Measurements from ENCODE around the gene TSHZ2. TPM values are rescaled to one million over a fixed set of nuclear protein-coding genes. Genes with fewer than 3 reads are reported as not detected.

The TSHZ2 gene
- total and polyA plus RNA-seq, 9 of the 15 experiments (the other 6 are each of a cell fraction or from before 2014, with no cell fraction given): 0.03 to 0.20 (median 0.05) TPM; not detected in 4

- no peak for TF ChIP-seq ZNF518B (CRISPR knock-in tag; IDR thresholded peaks at IDR 0.05)
- TF ChIP-seq ARID3A (IDR thresholded peaks at IDR 0.05; ENCODE audit: borderline replicate concordance, low read depth, low read length): no peak
- TF ChIP-seq SPI1 (IDR thresholded peaks at IDR 0.05; ENCODE audit: borderline replicate concordance, low read depth, low read length): peak; percentile 88; the same call in 1 of the 2 replicates
- no peak for TF ChIP-seq PATZ1 (CRISPR knock-in tag; IDR thresholded peaks at IDR 0.05; ENCODE audit: borderline replicate concordance)
- TF ChIP-seq ZBTB40 (IDR thresholded peaks at IDR 0.05): no peak
- TF ChIP-seq ZBTB40 (CRISPR knock-in tag; IDR thresholded peaks at IDR 0.05): no peak
- no peak for TF ChIP-seq POLR2AphosphoS2 (IDR thresholded peaks at IDR 0.05; ENCODE audit: low read length)
- TF ChIP-seq C11orf30 (IDR thresholded peaks at IDR 0.05; ENCODE audit: low read depth): peak; percentile 86
- no peak for TF ChIP-seq SIN3A (IDR thresholded peaks at IDR 0.05; ENCODE audit: borderline replicate concordance in 2 of 2, control insufficient read depth in 1 of 2, low read depth in 2 of 2, low read length in 2 of 2)
- TF ChIP-seq KHSRP (IDR thresholded peaks at IDR 0.05): no peak
These were observed 315.3 kb downstream of the TSHZ2 start (continued) for GRCh38 chr20:53287357-53288042.
